ENCODE measurements around the gene ENOX2. TPM values are rescaled to one million over a fixed set of nuclear protein-coding genes. Genes with fewer than 3 reads are reported as not detected.

ENOX2 gene
- total RNA-seq, 1 experiment from 2014 or later: 12.9 TPM

DNA sequence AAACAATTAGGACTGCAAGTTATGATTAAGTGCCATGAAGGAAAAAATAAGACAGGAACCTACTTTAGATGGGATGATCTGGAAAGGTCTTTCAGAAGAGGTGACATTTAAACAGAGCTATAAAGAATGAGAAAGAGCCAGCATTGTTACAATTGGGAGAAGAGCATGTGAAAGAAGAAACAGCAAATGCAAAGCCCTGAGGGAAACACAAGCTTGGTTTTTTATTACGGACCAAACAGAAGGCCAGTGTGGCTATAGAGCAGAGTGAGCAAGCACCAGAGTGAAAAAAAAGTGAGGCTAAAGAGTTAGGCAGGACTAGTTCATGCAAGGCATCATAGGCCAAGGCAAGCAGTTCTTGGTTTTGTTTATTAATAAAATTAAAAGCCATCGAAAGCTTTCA is 325.6 kb downstream of the ENOX2 start:
- Histone ChIP-seq H3K36me3 (ENCODE audit: control insufficient read depth in 1 of 2, insufficient read depth in 2 of 2, low read length in 2 of 2) (no peaks in the 10 kb centered on the region), H3K4me2 (ENCODE audit: low read length) (no peak overlapping the region), H3K9me2 (ENCODE audit: insufficient read depth) (no peaks in the 10 kb centered on the region), H3K9me3 (ENCODE audit: control insufficient read depth in 1 of 2, insufficient read depth in 1 of 2, low read depth in 1 of 2, low read length in 2 of 2) (no peaks in the 10 kb centered on the region), H2AFZ (ENCODE audit: low read depth, low read length, poor library complexity, severe bottlenecking) (no peak overlapping the region), H3K4me3 (replicated peaks in 1 of 2; ENCODE audit: low read depth in 1 of 2, low read length in 2 of 2) (no peak overlapping the region), H3K27ac (ENCODE audit: low read depth, low read length) (no peak overlapping the region), H3K4me1 (ENCODE audit: control insufficient read depth in 1 of 2, insufficient read depth in 2 of 2, low read length in 2 of 2) (no peaks in the 10 kb centered on the region), H3K27me3 (ENCODE audit: insufficient read depth, low read length) (no peaks in the 10 kb centered on the region), H3K79me2 (ENCODE audit: insufficient read depth, low read length) (no peaks in the 10 kb centered on the region), H4K20me1 (ENCODE audit: insufficient read depth) (no peaks in the 10 kb centered on the region), H3K9ac (ENCODE audit: low read length) (no peak overlapping the region)
- intact Hi-C loops (cut with micrococcal nuclease): no loop called here
- ChIA-PET CTCF (interaction anchor here (1.7 kb wide), 1 partner anchor 16 kb away, joined by 3 read pairs; no protein-coding TSS in a partner anchor), POLR2A (no interaction called here), RAD21 (ENCODE audit: low non-redundant PET in 1 of 2, low total read pairs in 2 of 2, uncharacterized antibody in 2 of 2, unreplicated experiment in 2 of 2) (no interaction called here)
- ATAC-seq: no peak
- BruUV-seq (replicated peaks): no TSS peak
- no peak for TF ChIP-seq RAD21 (IDR thresholded peaks at IDR 0.05; ENCODE audit: low read depth)
- TF ChIP-seq EZH2 (IDR thresholded peaks at IDR 0.05): no peak
- TF ChIP-seq CBX3 (IDR thresholded peaks at IDR 0.05; ENCODE audit: low read depth): no peak
- TF ChIP-seq, protein P1, sequence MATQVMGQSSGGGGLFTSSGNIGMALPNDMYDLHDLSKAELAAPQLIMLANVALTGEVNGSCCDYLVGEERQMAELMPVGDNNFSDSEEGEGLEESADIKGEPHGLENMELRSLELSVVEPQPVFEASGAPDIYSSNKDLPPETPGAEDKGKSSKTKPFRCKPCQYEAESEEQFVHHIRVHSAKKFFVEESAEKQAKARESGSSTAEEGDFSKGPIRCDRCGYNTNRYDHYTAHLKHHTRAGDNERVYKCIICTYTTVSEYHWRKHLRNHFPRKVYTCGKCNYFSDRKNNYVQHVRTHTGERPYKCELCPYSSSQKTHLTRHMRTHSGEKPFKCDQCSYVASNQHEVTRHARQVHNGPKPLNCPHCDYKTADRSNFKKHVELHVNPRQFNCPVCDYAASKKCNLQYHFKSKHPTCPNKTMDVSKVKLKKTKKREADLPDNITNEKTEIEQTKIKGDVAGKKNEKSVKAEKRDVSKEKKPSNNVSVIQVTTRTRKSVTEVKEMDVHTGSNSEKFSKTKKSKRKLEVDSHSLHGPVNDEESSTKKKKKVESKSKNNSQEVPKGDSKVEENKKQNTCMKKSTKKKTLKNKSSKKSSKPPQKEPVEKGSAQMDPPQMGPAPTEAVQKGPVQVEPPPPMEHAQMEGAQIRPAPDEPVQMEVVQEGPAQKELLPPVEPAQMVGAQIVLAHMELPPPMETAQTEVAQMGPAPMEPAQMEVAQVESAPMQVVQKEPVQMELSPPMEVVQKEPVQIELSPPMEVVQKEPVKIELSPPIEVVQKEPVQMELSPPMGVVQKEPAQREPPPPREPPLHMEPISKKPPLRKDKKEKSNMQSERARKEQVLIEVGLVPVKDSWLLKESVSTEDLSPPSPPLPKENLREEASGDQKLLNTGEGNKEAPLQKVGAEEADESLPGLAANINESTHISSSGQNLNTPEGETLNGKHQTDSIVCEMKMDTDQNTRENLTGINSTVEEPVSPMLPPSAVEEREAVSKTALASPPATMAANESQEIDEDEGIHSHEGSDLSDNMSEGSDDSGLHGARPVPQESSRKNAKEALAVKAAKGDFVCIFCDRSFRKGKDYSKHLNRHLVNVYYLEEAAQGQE (IDR thresholded peaks at IDR 0.05; ENCODE audit: low read depth): no peak
- no peak for TF ChIP-seq SIN3A (IDR thresholded peaks at IDR 0.05; ENCODE audit: low read depth)
- no peak for TF ChIP-seq POLR2AphosphoS5 (IDR thresholded peaks at IDR 0.05; ENCODE audit: low read depth, low read length)
- TF ChIP-seq, protein P2, sequence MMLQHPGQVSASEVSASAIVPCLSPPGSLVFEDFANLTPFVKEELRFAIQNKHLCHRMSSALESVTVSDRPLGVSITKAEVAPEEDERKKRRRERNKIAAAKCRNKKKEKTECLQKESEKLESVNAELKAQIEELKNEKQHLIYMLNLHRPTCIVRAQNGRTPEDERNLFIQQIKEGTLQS (IDR thresholded peaks at IDR 0.05): no peak
- no peak for TF ChIP-seq EZH2phosphoT487 (IDR thresholded peaks at IDR 0.05; ENCODE audit: borderline replicate concordance)
- no peak for TF ChIP-seq JUND (IDR thresholded peaks at IDR 0.05)
- no peak for TF ChIP-seq POLR2A (IDR thresholded peaks at IDR 0.05; ENCODE audit: borderline replicate concordance, extremely low read depth, insufficient read depth, insufficient read length)
- no peak for TF ChIP-seq TCF7L2 (IDR thresholded peaks at IDR 0.05; ENCODE audit: borderline replicate concordance, extremely low read depth, insufficient read depth, insufficient read length)
- TF ChIP-seq, protein P3, sequence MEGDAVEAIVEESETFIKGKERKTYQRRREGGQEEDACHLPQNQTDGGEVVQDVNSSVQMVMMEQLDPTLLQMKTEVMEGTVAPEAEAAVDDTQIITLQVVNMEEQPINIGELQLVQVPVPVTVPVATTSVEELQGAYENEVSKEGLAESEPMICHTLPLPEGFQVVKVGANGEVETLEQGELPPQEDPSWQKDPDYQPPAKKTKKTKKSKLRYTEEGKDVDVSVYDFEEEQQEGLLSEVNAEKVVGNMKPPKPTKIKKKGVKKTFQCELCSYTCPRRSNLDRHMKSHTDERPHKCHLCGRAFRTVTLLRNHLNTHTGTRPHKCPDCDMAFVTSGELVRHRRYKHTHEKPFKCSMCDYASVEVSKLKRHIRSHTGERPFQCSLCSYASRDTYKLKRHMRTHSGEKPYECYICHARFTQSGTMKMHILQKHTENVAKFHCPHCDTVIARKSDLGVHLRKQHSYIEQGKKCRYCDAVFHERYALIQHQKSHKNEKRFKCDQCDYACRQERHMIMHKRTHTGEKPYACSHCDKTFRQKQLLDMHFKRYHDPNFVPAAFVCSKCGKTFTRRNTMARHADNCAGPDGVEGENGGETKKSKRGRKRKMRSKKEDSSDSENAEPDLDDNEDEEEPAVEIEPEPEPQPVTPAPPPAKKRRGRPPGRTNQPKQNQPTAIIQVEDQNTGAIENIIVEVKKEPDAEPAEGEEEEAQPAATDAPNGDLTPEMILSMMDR (IDR thresholded peaks at IDR 0.05 in 2 of 3, conservative IDR thresholded peaks at IDR 0.05 in 1 of 3; ENCODE audit: borderline replicate concordance in 1 of 3, insufficient read depth in 1 of 3, low read depth in 2 of 3, low read length in 2 of 3): no peak
- no peak for TF ChIP-seq FOSL1 (IDR thresholded peaks at IDR 0.05; ENCODE audit: low read depth)
- TF ChIP-seq ELF1 (IDR thresholded peaks at IDR 0.05; ENCODE audit: borderline replicate concordance, low read depth): no peak
- DNase-seq (ENCODE audit: low read depth, low spot score): no peak

All from HCT116 (cell line).